ENCODE measurements around the gene GRAP2. TPM values are rescaled to one million over a fixed set of nuclear protein-coding genes. Genes with fewer than 3 reads are reported as not detected.

GRAP2 gene
- total RNA-seq, 1 donor from 2014 or later = not detected

DNA sequence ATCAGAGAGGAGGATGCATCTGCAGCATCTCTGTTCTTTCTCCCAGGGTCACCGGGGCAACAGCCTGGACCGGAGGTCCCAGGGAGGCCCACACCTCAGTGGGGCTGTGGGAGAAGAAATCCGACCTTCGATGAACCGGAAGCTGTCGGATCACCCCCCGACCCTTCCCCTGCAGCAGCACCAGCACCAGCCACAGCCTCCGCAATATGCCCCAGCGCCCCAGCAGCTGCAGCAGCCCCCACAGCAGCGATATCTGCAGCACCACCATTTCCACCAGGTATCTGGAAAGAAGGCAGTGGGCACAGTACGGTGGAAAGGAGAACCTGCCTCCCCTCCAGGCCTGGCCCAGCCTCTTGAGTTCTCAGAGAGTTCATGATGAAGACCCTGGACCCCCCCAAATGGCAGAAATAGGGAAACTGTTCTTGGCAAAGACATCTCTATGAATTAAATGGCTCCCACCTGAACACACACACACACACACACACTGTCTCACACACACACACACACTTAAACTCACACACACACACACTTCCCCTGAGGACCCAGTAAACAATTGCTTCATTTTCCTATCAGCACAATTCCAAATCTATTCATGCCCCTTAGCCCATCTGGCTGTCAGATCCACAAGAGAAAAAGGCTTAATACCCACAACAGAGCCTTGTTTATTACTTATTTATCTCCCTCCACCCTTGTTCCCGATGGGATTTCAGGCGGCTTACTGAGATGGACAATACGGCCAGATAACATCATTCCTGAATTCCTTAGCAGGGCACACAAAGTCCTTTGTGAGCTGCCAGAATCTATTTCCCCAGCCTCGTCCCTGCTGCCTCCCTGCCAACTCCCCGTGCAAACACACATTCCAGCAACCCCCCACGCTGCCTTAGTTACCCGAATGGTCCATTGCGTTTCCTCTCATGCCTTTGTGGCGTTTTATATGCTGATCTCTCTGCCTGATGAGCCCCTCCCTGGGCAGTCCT lies 67.4 kb downstream of the GRAP2 start:
- no peaks in the 10 kb centered on the region for H3K36me3 ChIP-seq
- no peak overlapping the region for H3K4me3 ChIP-seq
- no peak overlapping the region for H3K27ac ChIP-seq
- DNase-seq (ENCODE audit: low spot score in 2 of 2) = no peak
- intact Hi-C loops (cut with DNase I) = no loop called here
- H3K27me3 ChIP-seq = no peaks in the 10 kb centered on the region
- TF ChIP-seq CTCF (IDR thresholded peaks at IDR 0.05) = no peak
- no peaks in the 10 kb centered on the region for H3K4me1 ChIP-seq
- no peaks in the 10 kb centered on the region for H3K9me3 ChIP-seq

DNA sequence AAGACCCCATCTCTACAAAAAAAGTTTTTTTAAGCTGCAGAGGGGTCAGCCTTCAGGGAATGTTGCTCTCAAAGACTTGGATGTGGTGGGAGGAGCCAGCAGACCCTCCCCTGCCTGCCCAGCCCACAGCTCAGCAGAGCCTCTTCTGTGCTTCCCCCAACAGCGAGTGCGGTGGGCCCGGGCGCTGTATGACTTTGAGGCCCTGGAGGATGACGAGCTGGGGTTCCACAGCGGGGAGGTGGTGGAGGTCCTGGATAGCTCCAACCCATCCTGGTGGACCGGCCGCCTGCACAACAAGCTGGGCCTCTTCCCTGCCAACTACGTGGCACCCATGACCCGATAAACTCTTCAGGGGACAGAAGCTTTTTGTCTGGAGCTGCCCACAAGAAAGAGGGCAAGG lies 69.9 kb downstream of the GRAP2 start:
- Histone ChIP-seq H3K4me3 (no peak overlapping the region), H3K4me1 (no peaks in the 10 kb centered on the region), H3K9me3 (no peaks in the 10 kb centered on the region), H3K27ac (no peak overlapping the region), H3K36me3 (no peaks in the 10 kb centered on the region), H3K27me3 (no peaks in the 10 kb centered on the region)
- DNase-seq (ENCODE audit: low spot score in 2 of 2) = no peak
- TF ChIP-seq CTCF (IDR thresholded peaks at IDR 0.05) = no peak
- intact Hi-C loops (cut with DNase I) = no loop called here

DNA sequence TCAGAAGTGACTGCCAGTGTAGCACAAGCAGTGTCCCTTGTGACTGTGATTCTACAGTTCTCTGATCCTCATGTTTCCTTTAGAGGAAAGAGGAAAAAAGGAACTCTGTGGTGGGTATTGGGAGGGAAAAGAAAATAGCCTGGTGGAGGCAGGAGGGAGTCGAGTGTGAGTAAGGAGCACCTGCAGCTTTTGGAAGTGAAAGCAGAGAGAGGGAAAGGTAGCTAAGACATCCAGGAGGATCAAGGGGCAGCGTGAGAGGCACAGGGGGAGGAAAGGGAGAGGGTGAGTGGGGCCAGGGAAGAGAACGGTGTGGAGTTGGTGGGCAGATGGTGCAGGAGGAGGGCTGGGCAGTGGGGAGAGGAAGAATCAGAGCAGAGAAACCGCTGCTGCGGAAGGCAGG lies 71.8 kb downstream of the GRAP2 start:
- DNase-seq (ENCODE audit: low spot score in 2 of 2) = no peak
- no peak for TF ChIP-seq CTCF (IDR thresholded peaks at IDR 0.05)

DNA sequence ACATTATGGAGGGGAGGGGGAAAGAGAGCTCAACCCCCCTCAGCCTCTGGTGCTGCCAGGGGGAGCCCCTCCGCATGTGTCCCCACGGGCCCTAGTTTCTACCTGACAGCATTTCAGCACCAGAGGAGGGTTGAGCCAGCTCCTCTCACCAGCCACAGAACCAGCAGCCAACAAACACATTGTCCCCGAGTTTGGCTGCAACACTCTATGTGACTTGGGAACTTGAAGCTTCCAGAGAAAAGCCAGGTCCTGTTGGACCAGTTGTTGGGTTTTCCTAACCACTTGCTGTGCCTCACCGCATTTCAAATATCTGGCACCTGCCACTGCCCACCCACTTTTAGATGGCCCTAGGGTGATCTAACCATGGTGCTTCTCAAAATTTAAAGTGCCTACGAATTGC lies 72.8 kb downstream of the GRAP2 start:
- Histone ChIP-seq H3K36me3 (no peaks in the 10 kb centered on the region), H3K4me1 (no peaks in the 10 kb centered on the region), H3K4me3 (no peak overlapping the region), H3K9me3 (no peaks in the 10 kb centered on the region), H3K27ac (no peak overlapping the region), H3K27me3 (no peaks in the 10 kb centered on the region)
- no peak for TF ChIP-seq CTCF (IDR thresholded peaks at IDR 0.05)
- intact Hi-C loops (cut with DNase I) = no loop called here
- no peak for DNase-seq (ENCODE audit: low spot score in 2 of 2)

More for the DNA sequence above, 71.8 kb downstream of the GRAP2 start:
- no peak overlapping the region for H3K27ac ChIP-seq
- intact Hi-C loops (cut with DNase I) = no loop called here
- H3K9me3 ChIP-seq = no peaks in the 10 kb centered on the region
- H3K4me3 ChIP-seq = no peak overlapping the region
- no peaks in the 10 kb centered on the region for H3K27me3 ChIP-seq
- no peaks in the 10 kb centered on the region for H3K4me1 ChIP-seq
- H3K36me3 ChIP-seq = no peaks in the 10 kb centered on the region

DNA sequence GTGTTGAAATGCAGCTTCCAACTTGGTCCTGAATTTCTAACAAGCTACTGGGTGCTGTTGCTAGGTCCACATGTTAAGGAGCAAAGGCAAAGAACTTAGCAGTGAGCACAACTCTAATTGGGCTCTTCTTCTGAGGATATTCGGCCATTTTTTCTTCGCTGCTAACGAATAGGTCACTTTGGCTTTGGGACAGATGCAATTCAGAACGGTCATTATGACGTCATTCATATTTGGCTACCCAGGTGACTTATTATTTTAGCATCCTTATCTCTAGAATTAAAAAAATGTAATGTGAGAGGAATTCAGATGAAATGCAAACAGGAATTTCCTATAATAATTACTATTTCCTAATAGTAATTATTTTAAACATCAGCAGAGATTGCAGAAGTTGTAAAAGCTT lies 73.2 kb downstream of the GRAP2 start:
- no peak for DNase-seq (ENCODE audit: low spot score in 2 of 2)
- Histone ChIP-seq H3K27me3 (no peaks in the 10 kb centered on the region), H3K9me3 (no peaks in the 10 kb centered on the region), H3K4me1 (no peaks in the 10 kb centered on the region), H3K27ac (no peak overlapping the region), H3K36me3 (no peaks in the 10 kb centered on the region), H3K4me3 (no peak overlapping the region)
- TF ChIP-seq CTCF (IDR thresholded peaks at IDR 0.05) = no peak
- intact Hi-C loops (cut with DNase I) = no loop called here
